A549 treated with CpdA at 1 μM for 4 hours (cell line): ENCODE measurements around the gene ARL5C. TPM values are rescaled to one million over a fixed set of nuclear protein-coding genes. Genes with fewer than 3 reads are reported as not detected.

Source experiments
- total RNA-seq: library from RNA; stranded (reverse); fragments of 200-300 nt; extraction: Qiagen RNA extraction; gene quantifications from 5 replicates; pipeline ENCODE4 v1.2.3, GENCODE V29; 2022; ENCODE audit warnings: low read depth

The ARL5C gene
- not detected in 5 replicates for total RNA-seq

DNA sequence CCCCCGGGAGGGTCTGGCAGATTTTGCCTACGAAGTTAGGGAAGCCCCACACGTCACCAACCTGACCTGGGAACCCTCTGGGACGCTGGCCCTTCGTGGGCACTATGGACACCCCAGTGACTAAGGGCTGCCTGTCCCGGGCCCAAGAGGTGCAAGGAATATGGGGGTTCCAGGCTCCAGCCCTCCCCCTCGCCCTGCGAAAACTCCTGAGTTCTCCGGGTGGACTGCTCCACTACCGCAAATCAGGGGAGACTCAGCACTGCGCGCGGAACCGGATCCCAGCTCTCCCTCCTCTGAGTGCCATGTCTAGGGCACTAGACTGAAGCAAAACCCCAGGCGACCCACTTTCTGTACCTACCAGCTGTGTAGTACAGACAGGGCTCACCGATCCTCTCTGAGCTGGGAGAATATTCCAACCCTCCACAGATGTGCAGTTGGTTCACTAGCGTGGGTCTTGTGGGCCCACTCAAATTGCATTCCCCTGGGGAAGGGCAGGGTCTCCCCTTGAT, at the start of gene ARL5C:
ARL5C (minus strand) TSS at position 321 of the 509 bp plus-strand sequence. CDS start 401 bp downstream, outside the sequence.

DNA sequence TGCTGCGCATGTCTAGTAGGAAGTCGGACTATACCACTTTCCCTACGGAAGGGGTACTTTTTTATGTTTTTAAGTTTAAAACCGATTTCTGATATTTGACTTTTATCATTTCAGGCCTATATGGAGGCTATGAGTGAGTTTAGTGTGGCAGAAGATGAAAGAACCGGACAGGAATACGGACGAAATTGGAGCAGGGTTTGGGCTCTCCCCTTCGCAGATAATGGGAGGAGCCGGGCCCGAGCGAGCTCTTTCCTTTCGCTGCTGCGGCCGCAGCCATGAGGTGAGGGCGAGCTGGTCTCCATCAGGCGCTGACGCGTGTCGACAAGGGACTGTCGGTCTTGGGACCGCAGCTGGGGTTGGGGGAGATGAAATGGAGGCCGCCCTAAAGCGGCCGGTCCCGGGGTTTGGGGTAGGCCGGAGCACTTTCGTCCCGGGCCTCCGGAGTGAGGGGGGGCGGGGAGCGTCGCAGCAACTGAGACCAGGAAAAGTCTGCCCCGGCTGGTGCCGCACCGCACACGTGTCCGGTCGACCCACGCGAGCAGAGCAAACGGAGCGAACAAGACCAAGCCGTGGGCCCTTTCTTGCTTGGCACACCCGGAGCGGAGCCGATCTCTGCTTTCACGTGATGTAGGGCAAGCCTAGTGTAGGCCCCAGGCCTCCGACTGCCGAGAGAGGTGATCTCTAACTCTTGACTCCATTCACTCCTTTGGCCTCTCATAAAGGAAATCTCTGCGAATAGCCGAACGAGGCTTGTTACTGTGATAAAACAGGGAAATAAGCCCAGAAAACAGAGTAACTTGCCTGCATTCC, 34.3 kb upstream of the ARL5C start, which contains the start of gene RPL19:
RPL19 (plus strand) TSS at position 214 of the 810 bp plus-strand sequence; CDS start at position 276, 62 bp downstream.

GRCh38 chr17:39197380-39198185, 31.6 kb upstream of the ARL5C start, which contains the start of gene CACNB1:
TSS of gene CACNB1 (minus strand) at chr17:39197669. CDS start at chr17:39197495, 174 bp downstream.

GRCh38 chr17:39151150-39151942, 14.6 kb downstream of the ARL5C start, which contains the start of gene PLXDC1:
TSS of gene PLXDC1 (minus strand) at chr17:39151637. CDS start at chr17:39151437, 200 bp downstream.

Other genes with a start within 250 kb of the ARL5C start
- not detected in 5 replicates for gene FBXO47, start 198.8 kb downstream of the ARL5C start, total RNA-seq
- gene PLXDC1, start 14.5 kb downstream of the ARL5C start, total RNA-seq = 0.13 to 0.20 TPM (median 0.15 TPM) in 5 replicates
- 4.9 to 6.3 TPM (median 5.2 TPM) in 5 replicates for gene CACNB1, start 31.5 kb upstream of the ARL5C start, total RNA-seq
- 3,811 to 4,308 TPM (median 4,036 TPM) in 5 replicates for gene RPL19, start 34.1 kb upstream of the ARL5C start, total RNA-seq
- 0.13 to 0.17 TPM (median 0.14 TPM) in 5 replicates for gene STAC2, start 59.8 kb upstream of the ARL5C start, total RNA-seq
- gene FBXL20, start 235.5 kb upstream of the ARL5C start, total RNA-seq = 7.5 to 9.4 TPM (median 8.7 TPM) in 5 replicates